ENCODE results near the gene AFF3.

AFF3 gene

DNA sequence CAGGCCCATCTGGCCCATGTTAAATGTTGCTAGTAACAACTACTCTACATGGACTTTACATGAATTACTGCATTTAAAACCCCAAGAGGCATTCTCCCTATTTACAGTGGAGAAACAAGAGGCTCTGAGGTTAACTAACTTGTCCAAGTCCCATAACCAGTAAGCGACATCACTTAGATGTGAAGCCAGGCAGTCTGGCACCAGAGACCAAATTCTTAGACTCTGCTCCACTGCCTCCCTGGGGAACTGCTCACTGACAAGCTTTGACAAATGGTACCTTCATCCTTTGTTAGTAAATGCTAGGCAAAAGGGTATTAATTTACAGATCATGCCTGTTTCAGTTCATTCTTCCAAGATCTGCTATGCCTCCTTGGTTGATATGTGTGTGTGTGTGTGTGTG lies 124.8 kb downstream of the AFF3 start:
- no peak overlapping the region for H3K4me3 ChIP-seq (ENCODE audit: low read length)
- no peak for DNase-seq (ENCODE audit: low read depth)
- TF ChIP-seq, protein P1, sequence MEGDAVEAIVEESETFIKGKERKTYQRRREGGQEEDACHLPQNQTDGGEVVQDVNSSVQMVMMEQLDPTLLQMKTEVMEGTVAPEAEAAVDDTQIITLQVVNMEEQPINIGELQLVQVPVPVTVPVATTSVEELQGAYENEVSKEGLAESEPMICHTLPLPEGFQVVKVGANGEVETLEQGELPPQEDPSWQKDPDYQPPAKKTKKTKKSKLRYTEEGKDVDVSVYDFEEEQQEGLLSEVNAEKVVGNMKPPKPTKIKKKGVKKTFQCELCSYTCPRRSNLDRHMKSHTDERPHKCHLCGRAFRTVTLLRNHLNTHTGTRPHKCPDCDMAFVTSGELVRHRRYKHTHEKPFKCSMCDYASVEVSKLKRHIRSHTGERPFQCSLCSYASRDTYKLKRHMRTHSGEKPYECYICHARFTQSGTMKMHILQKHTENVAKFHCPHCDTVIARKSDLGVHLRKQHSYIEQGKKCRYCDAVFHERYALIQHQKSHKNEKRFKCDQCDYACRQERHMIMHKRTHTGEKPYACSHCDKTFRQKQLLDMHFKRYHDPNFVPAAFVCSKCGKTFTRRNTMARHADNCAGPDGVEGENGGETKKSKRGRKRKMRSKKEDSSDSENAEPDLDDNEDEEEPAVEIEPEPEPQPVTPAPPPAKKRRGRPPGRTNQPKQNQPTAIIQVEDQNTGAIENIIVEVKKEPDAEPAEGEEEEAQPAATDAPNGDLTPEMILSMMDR (IDR thresholded peaks at IDR 0.05; ENCODE audit: insufficient read depth, low read depth, low read length, missing control alignments) = no peak

- DNase-seq (ENCODE audit: low read depth) = no peak
- TF ChIP-seq, protein P1 (IDR thresholded peaks at IDR 0.05; ENCODE audit: insufficient read depth, low read depth, low read length, missing control alignments) = no peak
- no peak overlapping the region for H3K4me3 ChIP-seq (ENCODE audit: low read length)
Observed at GRCh38 chr2:100016756-100017155, 125.6 kb downstream of the AFF3 start.

DNA sequence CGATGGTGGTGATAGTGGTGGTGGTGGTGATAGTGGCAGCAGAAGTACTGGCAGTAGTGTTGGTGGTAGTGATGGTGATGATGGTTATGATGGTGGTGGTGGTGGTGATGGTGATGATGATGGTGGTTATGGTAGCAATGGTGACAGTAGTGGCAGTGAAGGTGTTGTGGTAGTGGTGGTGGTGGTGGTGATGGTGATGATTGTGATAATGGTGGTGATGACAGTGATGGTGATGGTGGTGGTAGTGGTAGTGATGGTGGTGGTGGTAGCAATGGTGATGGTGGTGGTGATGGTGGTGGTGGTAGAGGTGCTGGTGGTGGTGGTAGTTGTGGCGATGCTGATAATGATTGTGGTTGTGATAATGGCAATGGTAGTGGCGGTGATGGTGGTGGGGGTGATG lies 126.5 kb downstream of the AFF3 start:
- no peak overlapping the region for H3K4me3 ChIP-seq (ENCODE audit: low read length)
- DNase-seq (ENCODE audit: low read depth) = no peak
- TF ChIP-seq, protein P1 (IDR thresholded peaks at IDR 0.05; ENCODE audit: insufficient read depth, low read depth, low read length, missing control alignments) = no peak

DNA sequence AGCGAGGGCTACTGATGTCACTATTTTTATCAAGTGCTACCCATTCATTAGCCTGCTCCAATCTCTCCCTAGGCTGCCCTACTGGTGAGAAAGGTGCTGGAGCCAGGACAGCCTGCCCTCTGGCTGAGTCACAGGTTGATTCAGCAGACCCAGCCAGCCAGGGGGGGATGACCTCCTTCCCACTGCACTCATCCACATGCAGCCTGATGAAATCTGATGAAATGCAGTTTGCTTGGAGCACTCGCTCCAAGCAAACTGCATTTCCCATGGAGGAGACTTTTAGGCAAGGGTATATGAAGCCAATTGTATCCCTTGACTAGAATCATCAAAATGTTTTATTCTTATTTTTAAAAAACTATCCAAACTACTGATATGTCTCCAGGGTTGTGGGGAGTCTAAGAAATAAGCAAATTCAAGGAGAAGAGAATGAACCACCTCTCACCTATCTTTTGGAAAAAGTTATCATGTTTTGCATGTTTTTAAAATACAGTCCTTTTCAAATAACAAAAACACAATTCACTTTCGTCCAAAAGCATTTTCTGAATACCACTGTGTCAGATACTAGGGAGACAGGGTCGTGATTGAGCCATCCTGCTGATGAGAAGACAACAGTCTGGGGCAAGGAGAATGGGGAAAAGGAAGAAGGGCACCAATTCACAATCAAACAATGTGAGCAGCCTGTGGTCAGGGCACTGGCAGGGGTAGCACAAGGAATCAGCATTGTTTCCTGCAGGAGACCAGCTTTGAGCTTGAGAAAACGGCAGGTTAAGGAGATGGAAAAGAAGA lies 128.3 kb downstream of the AFF3 start:
- DNase-seq (ENCODE audit: low read depth) = peak; percentile 40
- no peak overlapping the region for H3K4me3 ChIP-seq (ENCODE audit: low read length)
- TF ChIP-seq, protein P1 (IDR thresholded peaks at IDR 0.05; ENCODE audit: insufficient read depth, low read depth, low read length, missing control alignments) = no peak

DNA sequence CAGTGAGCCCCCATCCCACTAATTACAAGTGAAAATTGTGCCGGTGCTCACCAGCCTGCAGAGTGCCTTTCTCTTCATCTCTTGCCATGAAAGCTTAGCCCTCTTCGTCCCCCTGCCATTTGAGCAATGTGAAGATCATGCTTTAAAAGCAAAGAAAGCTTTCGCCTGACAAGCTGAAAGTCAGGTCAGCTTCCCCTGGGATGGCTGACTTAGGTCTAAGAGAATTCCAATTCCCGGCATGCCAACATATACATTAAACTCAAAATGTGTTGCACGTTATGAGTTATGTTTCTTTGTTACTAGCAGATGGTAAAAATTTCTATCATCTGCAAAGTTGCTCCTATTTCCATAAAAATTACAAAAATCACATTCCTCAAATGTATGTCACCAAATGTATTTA lies 129.8 kb downstream of the AFF3 start:
- TF ChIP-seq, protein P1 (IDR thresholded peaks at IDR 0.05; ENCODE audit: insufficient read depth, low read depth, low read length, missing control alignments) = no peak
- no peak for DNase-seq (ENCODE audit: low read depth)
- H3K4me3 ChIP-seq (ENCODE audit: low read length) = no peak overlapping the region

GRCh38 chr2:100011272-100011731 lies 131.1 kb downstream of the AFF3 start:
- DNase-seq (ENCODE audit: low read depth) = no peak
- TF ChIP-seq, protein P1 (IDR thresholded peaks at IDR 0.05; ENCODE audit: insufficient read depth, low read depth, low read length, missing control alignments) = no peak

GRCh38 chr2:100010606-100011005 lies 131.8 kb downstream of the AFF3 start:
- H3K4me3 ChIP-seq (ENCODE audit: low read length) = no peak overlapping the region
- TF ChIP-seq, protein P1 (IDR thresholded peaks at IDR 0.05; ENCODE audit: insufficient read depth, low read depth, low read length, missing control alignments) = no peak
- DNase-seq (ENCODE audit: low read depth) = no peak

More at GRCh38 chr2:100011272-100011731, 131.1 kb downstream of the AFF3 start:
- H3K4me3 ChIP-seq (ENCODE audit: low read length) = no peak overlapping the region
